Activated CD4-positive, alpha-beta T cell treated with anti-CD3 and anti-CD28 coated beads for 36 hours (primary cell): ENCODE measurements around the gene HES3. TPM values are rescaled to one million over a fixed set of nuclear protein-coding genes. Genes with fewer than 3 reads are reported as not detected.

ENCODE experiments used
- total RNA-seq, 2 experiments: library from RNA; stranded (reverse); gene quantifications; one replicate each; pipeline ENCODE4 v1.2.3, GENCODE V29; 2021

The HES3 gene
- total RNA-seq, 2 experiments from 2014 or later, result not detected

Other genes with a start within 250 kb of the HES3 start
- gene KCNAB2, start 198.3 kb upstream of the HES3 start, total RNA-seq, result 100 to 1,000 TPM; 231 to 258 TPM
- gene CHD5, start 63.9 kb upstream of the HES3 start, total RNA-seq, result under 1 TPM; 0.25 to 0.76 TPM
- 100 to 1,000 TPM; 392 to 475 TPM for gene RPL22, start 44.6 kb upstream of the HES3 start, total RNA-seq
- gene RNF207, start 38.1 kb upstream of the HES3 start, total RNA-seq, result 10 to 100 TPM; 13.5 to 15.2 TPM
- gene ICMT, start 8.2 kb upstream of the HES3 start, total RNA-seq, result 10 to 100 TPM; 31.9 to 35.4 TPM
- gene GPR153, start 16.9 kb downstream of the HES3 start, total RNA-seq, result under 1 TPM; 0.16 to 0.25 TPM
- 10 to 100 TPM; 93.8 to 99.2 TPM for gene ACOT7, start 149.6 kb downstream of the HES3 start, total RNA-seq
- under 1 TPM in 1 of 2 experiments, not detected in 1; 0.05 TPM for gene HES2, start 175.7 kb downstream of the HES3 start, total RNA-seq
- gene ESPN, start 180.6 kb downstream of the HES3 start, total RNA-seq, result under 1 TPM; 0.14 to 0.55 TPM
- gene TNFRSF25, start 222.0 kb downstream of the HES3 start, total RNA-seq, result 10 to 100 TPM; 57.3 to 66.7 TPM
- 1 to 10 TPM in 1 of 2 experiments, under 1 TPM in 1; 0.76 to 1.1 TPM for gene PLEKHG5, start 247.5 kb downstream of the HES3 start, total RNA-seq